Breast epithelium (tissue), 4 donors: Measurements from ENCODE around the gene FCN3. TPM values are rescaled to one million over a fixed set of nuclear protein-coding genes. Genes with fewer than 3 reads are reported as not detected.

Experiments
- DNase-seq, 2 donors: peaks; one replicate each; pipeline ENCODE4 v3.0.0-alpha.2; 2019; ENCODE audit warnings: low spot score in 2 of 2
- H3K27ac ChIP-seq, 2 donors: fragments of 200-600 bp; sonication (generic) in 1 of 2; one replicate each; pipeline ENCODE4 v1.5.1; 2016 to 2019; ENCODE audit warnings: mild to moderate bottlenecking in 1 of 2
- H3K27me3 ChIP-seq, 2 donors: fragments of 200-600 bp; sonication (generic) in 1 of 2; one replicate each; pipeline versions ENCODE4 v1.5.1 to v1.6.0; 2017 to 2019; ENCODE audit warnings: control low read depth in 1 of 2, mild to moderate bottlenecking in 1 of 2
- H3K36me3 ChIP-seq: fragments of 200-600 bp; one replicate; pipeline ENCODE4 v1.5.1; 2019
- H3K4me1 ChIP-seq, 2 donors: fragments of 200-600 bp; sonication (generic); one replicate each; pipeline ENCODE4 v1.5.1; 2016 to 2019; ENCODE audit warnings: control low read depth in 1 of 2
- H3K4me3 ChIP-seq, 3 donors: fragments of 200-600 bp; sonication (generic); 1 replicate in 2 of 3; 2 replicates in 1 of 3; pipeline ENCODE4 v1.5.1; 2016 to 2019; ENCODE audit warnings: mild to moderate bottlenecking in 3 of 3, moderate library complexity in 2 of 3
- H3K9me3 ChIP-seq, 2 donors: fragments of 200-600 bp; sonication (generic) in 1 of 2; one replicate each; pipeline ENCODE4 v1.5.1; 2016 to 2019; ENCODE audit warnings: control low read depth in 1 of 2
- POLR2A ChIP-seq: fragments of 450-650 bp; IDR thresholded peaks from one replicate; pipeline ENCODE4 v1.6.1; 2016; ENCODE audit warnings: antibody characterized with exemption, mild to moderate bottlenecking, moderate library complexity
- POLR2AphosphoS5 ChIP-seq, 3 donors: sonication (generic); formaldehyde crosslinking; IDR thresholded peaks; one replicate each; pipeline ENCODE4 v1.6.1; 2017; ENCODE audit warnings: antibody characterized with exemption in 3 of 3
- intact Hi-C: fragments of 100-400 bp; cut with DNase I; formaldehyde crosslinking; loops from one replicate; pipeline ENCODE4 v1.15.1; 2023; ENCODE audit warnings: low total_unique reads
- total RNA-seq, 3 donors: library from RNA; depleted of rRNA; stranded (reverse); fragments of >200 nt; gene quantifications; one replicate each; pipeline ENCODE4 v1.1.0, GENCODE V29; 2016
- TF ChIP-seq, protein P1 (sequence below), 3 donors: fragments of 450-650 bp; IDR thresholded peaks; one replicate each; pipeline ENCODE4 v1.5.1; 2016 to 2017; ENCODE audit warnings: antibody characterized with exemption in 3 of 3, mild to moderate bottlenecking in 3 of 3, moderate library complexity in 3 of 3

Gene FCN3
- total RNA-seq, 3 donors from 2014 or later, result 6.0 to 10.5 (median 7.4) TPM

DNA sequence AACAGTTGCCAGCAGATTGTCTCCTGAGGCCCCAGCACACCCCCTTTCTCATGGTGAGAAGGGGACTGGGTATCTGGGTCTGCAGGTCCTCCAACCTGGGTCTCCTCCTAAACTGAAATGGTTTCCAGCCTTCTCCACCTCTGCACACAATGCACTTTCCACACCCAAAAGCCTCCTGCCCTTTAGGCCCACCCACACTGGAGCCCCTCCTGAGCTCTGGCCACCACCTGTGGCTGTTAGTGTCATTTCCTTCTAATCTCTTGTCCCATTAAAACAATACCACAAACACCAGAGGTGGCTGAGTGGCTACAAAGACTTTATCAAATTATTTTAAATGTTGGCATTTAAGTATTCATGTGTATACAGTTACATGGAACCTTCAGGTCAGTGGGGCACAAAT lies 29.3 kb upstream of the FCN3 start:
- no peaks in the 10 kb centered on the region for H3K36me3 ChIP-seq
- intact Hi-C loops, result no loop called here
- H3K9me3 ChIP-seq, result no peaks in the 10 kb centered on the region
- peak overlapping the region; percentile 91 to 93 for H3K27ac ChIP-seq
- H3K4me3 ChIP-seq, result peak overlapping the region in 1 of 3 donors; percentile 27
- no peaks in the 10 kb centered on the region for H3K27me3 ChIP-seq
- peaks cover 12 to 58% of the 10 kb centered on the region in 2 donors for H3K4me1 ChIP-seq
- no peak for DNase-seq
- TF ChIP-seq, protein P1, sequence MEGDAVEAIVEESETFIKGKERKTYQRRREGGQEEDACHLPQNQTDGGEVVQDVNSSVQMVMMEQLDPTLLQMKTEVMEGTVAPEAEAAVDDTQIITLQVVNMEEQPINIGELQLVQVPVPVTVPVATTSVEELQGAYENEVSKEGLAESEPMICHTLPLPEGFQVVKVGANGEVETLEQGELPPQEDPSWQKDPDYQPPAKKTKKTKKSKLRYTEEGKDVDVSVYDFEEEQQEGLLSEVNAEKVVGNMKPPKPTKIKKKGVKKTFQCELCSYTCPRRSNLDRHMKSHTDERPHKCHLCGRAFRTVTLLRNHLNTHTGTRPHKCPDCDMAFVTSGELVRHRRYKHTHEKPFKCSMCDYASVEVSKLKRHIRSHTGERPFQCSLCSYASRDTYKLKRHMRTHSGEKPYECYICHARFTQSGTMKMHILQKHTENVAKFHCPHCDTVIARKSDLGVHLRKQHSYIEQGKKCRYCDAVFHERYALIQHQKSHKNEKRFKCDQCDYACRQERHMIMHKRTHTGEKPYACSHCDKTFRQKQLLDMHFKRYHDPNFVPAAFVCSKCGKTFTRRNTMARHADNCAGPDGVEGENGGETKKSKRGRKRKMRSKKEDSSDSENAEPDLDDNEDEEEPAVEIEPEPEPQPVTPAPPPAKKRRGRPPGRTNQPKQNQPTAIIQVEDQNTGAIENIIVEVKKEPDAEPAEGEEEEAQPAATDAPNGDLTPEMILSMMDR (IDR thresholded peaks at IDR 0.05), result no peak
- TF ChIP-seq POLR2AphosphoS5 (IDR thresholded peaks at IDR 0.05), result no peak
- TF ChIP-seq POLR2A, result no peak

DNA sequence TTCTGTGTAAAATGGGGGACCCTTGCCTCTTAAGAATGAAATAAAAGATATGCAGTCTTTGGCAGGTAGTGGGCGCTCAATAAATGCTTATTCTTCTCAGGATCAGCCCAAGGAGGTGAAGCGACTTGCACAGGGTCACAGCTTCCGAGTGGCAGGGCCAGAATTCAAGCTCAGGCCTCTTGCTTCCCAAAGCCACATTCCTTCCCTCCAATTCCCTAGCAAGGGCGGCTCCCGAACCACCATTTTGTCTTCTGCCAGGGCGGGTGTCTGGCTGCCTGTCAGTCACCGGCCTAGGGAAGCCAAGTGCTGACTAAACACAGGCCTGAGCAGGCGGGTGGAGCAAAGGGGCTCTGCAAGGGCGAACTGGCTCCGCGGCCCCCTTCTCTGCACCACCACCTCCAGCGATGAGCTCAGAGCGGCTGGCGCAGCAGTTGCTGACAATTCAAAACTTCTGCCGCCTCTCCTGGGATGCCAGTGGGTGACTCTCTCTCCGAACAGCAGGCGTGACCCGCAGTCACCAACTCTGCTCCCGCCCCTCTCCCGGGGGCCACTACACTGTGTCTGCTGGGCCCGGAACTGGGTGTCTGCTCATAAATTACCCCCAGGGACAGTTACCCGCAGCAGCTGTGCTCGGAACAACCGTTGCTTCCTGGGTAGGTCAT lies 28.6 kb upstream of the FCN3 start:
- TF ChIP-seq POLR2A (no peak), POLR2AphosphoS5 (IDR thresholded peaks at IDR 0.05) (peak in 2 of 3 donors; percentile 12 to 20)
- TF ChIP-seq, protein P1 (IDR thresholded peaks at IDR 0.05), result peak in 1 of 3 donors; percentile 13
- H3K36me3 ChIP-seq, result no peaks in the 10 kb centered on the region
- H3K27me3 ChIP-seq, result no peaks in the 10 kb centered on the region
- peaks cover 12 to 58% of the 10 kb centered on the region in 2 donors for H3K4me1 ChIP-seq
- H3K4me3 ChIP-seq, result peak overlapping the region in 1 of 3 donors; percentile 27
- intact Hi-C loops, result no loop called here
- DNase-seq, result no peak
- peak overlapping the region; percentile 91 to 93 for H3K27ac ChIP-seq
- H3K9me3 ChIP-seq, result no peaks in the 10 kb centered on the region

DNA sequence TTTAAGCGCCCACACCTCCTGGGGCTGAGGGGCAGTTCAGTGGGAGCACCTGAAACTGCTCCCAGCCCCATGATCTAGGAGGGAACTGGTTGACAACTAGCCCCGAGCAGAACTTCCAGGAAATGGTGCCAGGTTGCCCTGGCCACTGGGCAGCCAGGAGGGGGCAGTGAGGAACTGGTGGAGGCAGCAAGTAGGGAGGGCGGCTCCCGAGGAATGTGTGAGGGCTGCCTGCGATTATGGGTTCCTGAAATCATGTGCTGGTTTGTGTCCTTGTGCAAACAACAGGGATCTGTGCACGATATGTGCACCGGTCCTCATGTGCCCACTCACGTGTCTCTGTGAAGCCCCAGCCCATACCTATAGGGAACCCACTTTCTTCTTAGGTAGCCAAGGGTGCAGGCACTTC lies 27.7 kb upstream of the FCN3 start:
- Histone ChIP-seq H3K9me3 (no peaks in the 10 kb centered on the region), H3K4me3 (no peak overlapping the region), H3K27me3 (no peaks in the 10 kb centered on the region), H3K4me1 (peaks cover 11 to 54% of the 10 kb centered on the region in 2 donors), H3K36me3 (no peaks in the 10 kb centered on the region), H3K27ac (peak overlapping the region; percentile 91 to 93)
- DNase-seq, result peak; percentile 84 to 87
- intact Hi-C loops, result no loop called here
- no peak for TF ChIP-seq POLR2A
- TF ChIP-seq, protein P1 (IDR thresholded peaks at IDR 0.05), result peak; percentile 49 to 70 (median 60)
- TF ChIP-seq POLR2AphosphoS5 (IDR thresholded peaks at IDR 0.05), result peak in 2 of 3 donors; percentile 66 to 83

DNA sequence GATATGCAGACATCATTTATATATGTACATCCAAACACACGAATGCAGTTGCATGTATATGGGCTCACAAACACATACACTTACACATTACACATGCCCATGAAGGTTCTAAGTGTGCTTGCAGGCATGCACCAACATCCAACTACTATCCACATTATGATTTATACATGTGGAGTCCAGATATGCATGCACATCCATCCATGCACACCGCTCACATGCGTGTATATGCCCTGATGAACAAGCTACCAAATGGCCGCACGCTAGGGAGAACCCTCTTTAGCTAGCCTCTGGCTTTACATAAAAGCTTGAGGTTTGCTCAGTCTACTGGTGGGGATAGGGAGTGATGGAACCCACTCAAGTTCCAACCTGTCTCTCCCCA lies 26.3 kb upstream of the FCN3 start:
- peaks cover 9 to 40% of the 10 kb centered on the region in 2 donors for H3K4me1 ChIP-seq
- H3K9me3 ChIP-seq, result no peaks in the 10 kb centered on the region
- H3K4me3 ChIP-seq, result no peak overlapping the region
- no peaks in the 10 kb centered on the region for H3K27me3 ChIP-seq
- intact Hi-C loops, result no loop called here
- H3K27ac ChIP-seq, result peak overlapping the region in 1 of 2 donors; percentile 93
- no peak for DNase-seq
- H3K36me3 ChIP-seq, result no peaks in the 10 kb centered on the region
- TF ChIP-seq, protein P1 (IDR thresholded peaks at IDR 0.05), result no peak
- TF ChIP-seq POLR2AphosphoS5 (IDR thresholded peaks at IDR 0.05), result no peak
- TF ChIP-seq POLR2A, result no peak

DNA sequence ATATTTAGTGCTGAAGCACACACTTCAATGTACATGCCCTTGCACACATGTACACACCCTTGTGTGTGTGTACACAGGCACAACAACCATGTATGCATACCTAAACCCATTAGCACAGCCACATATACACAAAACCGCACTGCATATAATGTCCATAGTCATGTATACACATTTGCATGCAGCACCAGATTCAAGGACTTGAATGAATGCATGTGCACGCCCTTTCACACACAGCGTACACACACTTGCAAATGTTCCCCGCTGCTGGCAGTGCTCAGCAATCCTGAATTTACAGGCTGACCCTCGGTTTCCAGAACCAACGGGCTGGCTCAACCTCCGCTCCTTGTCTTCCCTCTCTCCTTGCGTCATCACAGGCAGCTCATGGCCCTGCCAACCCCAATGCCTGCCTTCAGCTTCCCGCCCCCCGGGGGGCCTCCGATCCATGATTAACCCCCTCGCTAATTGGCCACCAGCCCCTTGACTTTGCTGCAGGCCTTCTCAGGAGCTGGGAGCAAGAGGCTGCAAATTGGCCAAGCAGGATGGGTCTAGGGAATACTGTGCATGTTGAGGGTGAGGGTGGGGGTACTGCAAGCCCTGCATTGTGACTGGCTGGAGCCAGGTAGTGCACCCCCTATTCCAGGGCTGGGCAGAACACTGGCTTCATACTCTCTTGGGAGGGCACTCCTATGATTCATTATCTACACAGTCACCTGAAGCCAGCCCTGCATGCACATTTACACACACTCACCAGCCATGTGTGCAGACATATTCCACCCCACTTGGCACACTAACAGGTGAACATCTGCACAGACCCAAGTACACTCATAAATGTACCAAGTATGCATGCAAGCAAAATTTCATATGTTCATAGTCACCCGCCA lies 25.7 kb upstream of the FCN3 start:
- no peak overlapping the region for H3K27ac ChIP-seq
- intact Hi-C loops, result no loop called here
- H3K27me3 ChIP-seq, result no peaks in the 10 kb centered on the region
- H3K36me3 ChIP-seq, result no peaks in the 10 kb centered on the region
- H3K9me3 ChIP-seq, result no peaks in the 10 kb centered on the region
- no peak overlapping the region for H3K4me3 ChIP-seq
- no peak for DNase-seq
- TF ChIP-seq POLR2AphosphoS5 (IDR thresholded peaks at IDR 0.05), result no peak
- peaks cover 9 to 39% of the 10 kb centered on the region in 2 donors for H3K4me1 ChIP-seq
